ENCODE data around the gene INPP4A.

The INPP4A gene

DNA sequence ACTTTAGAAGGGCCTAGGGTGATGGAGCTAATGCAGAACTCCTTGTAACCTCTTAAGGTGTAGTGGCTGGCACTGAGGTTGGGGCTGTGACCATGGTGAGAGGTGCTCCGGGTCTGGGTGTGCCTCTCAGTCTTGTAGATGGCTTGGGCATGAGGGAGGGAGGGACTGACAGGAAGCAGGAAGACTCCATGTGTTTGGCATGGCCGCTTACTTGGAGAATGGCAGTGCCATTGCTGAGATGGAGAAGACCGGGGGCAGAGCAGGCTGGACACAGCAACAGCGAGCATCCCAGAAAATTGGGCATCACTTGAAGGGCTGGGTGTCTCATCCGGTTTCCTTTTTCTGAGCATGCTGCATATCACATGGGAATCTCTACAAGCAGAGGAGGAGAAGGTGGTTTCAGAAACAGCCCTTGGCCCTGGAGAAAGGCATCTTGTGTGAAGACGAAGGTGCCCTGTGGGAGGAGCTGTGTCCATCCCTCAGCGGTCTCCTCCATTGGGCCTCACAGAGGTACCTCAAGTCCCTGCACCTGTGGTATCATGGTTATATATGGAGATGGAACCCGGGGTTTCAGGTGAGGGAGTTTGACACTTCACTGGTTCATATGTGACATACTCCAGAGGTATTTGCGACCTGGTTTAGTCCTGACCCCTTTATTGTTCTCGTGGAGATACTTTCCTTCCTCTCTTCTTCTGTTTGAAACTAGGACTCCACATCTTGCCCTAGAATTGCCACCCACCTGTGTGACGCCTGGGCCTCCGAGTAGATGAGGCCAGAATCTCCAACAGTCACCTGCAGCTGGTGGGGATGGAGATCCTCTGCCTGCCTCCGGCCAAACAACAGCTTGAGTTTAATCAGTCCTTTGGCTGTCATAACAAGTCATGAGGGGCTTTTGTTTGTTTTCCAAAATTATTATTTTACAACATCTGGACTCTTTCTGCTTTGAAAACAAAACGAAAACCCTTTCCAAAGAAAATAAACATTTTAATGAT is 45.6 kb downstream of the INPP4A start:
- no peak for DNase-seq (ENCODE audit: low spot score)
- in situ Hi-C loops (cut with MboI; ENCODE audit: low sequenced_read_pairs, unreplicated experiment), result no loop called here
- TF ChIP-seq, protein P1, sequence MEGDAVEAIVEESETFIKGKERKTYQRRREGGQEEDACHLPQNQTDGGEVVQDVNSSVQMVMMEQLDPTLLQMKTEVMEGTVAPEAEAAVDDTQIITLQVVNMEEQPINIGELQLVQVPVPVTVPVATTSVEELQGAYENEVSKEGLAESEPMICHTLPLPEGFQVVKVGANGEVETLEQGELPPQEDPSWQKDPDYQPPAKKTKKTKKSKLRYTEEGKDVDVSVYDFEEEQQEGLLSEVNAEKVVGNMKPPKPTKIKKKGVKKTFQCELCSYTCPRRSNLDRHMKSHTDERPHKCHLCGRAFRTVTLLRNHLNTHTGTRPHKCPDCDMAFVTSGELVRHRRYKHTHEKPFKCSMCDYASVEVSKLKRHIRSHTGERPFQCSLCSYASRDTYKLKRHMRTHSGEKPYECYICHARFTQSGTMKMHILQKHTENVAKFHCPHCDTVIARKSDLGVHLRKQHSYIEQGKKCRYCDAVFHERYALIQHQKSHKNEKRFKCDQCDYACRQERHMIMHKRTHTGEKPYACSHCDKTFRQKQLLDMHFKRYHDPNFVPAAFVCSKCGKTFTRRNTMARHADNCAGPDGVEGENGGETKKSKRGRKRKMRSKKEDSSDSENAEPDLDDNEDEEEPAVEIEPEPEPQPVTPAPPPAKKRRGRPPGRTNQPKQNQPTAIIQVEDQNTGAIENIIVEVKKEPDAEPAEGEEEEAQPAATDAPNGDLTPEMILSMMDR (IDR thresholded peaks at IDR 0.05; ENCODE audit: borderline replicate concordance, control extremely low read depth, extremely low read depth, insufficient read depth, missing control alignments), result no peak

DNA sequence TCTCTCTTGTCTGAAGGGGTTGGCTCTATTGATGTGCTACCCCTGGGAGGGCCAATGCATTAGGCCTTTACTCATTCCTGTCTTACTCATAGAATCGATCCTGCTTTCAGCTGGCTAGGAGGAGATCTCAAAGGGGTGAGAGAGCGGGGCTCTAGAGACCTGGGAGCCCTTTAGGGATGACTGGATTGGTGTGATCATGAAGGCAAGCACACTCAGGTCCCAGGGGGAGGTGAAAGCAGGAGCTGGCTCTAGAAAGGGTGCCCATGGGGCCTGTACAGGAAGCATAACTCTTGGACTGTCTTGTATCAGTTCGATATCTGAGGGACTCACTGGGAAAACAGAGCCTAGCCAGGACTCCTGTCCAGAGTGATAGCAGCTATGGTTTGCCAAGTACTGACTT is 47.8 kb downstream of the INPP4A start:
- in situ Hi-C loops (cut with MboI; ENCODE audit: low sequenced_read_pairs, unreplicated experiment), result no loop called here
- TF ChIP-seq, protein P1 (IDR thresholded peaks at IDR 0.05; ENCODE audit: borderline replicate concordance, control extremely low read depth, extremely low read depth, insufficient read depth, missing control alignments), result no peak
- DNase-seq (ENCODE audit: low spot score), result no peak

DNA sequence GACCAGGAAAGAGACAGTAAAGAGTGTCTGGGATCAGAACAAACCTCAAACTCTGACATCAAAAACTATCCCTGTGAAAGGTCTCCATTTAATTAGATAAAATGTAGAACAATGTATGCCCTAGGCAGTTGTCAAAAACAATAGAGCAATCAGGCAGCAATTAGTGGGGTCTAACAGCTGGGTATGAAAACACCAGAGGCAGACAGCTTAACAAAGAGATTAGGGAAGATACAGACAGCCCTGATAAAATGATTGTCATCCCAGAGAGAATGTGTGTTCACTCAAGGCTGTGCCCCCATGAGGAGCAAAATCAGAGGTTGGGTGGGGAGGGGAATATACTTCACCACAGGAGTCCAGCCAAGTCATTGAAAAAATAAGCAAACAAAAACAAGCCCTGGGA is 50.0 kb downstream of the INPP4A start:
- in situ Hi-C loops (cut with MboI; ENCODE audit: low sequenced_read_pairs, unreplicated experiment), result no loop called here

DNA sequence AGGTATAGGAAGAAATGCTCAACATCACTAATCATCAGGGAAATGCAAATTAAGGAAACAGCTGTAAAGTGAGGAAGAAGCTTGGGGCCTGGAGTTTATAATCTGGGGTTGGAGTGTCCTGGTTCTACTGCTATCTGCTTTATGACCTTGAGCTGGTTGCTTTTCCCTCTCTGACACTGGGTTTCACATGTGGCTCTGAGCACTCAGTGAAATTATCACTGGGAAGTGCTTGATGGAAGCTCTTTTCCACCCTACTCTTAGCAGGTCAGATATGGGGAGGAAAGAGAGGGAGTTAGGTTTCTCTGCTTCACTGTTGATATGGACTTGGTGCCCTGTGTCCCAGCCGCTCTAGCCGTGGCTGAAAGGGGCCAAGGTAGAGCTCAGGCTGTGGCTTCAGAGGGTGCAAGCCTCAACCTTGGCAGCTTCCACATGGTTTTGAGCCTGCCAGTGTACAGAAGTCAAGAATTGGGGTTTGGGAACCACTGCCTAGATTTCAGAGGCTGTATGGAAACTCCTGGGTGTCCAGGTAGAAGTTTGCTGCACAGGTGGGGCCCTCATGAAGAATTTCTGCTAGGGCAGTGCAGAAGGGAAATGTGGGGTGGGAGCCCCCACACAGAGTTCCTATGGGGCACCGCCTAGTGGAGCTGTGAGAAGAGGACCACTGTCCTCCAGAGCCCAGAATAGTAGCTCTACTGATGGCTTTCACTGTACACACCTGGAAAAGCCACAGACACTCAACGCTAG is 52.3 kb downstream of the INPP4A start:
- in situ Hi-C loops (cut with MboI; ENCODE audit: low sequenced_read_pairs, unreplicated experiment), result no loop called here
- TF ChIP-seq, protein P1 (IDR thresholded peaks at IDR 0.05; ENCODE audit: borderline replicate concordance, control extremely low read depth, extremely low read depth, insufficient read depth, missing control alignments), result no peak
- no peak for DNase-seq (ENCODE audit: low spot score)

More for the DNA sequence above, 50.0 kb downstream of the INPP4A start:
- TF ChIP-seq, protein P1 (IDR thresholded peaks at IDR 0.05; ENCODE audit: borderline replicate concordance, control extremely low read depth, extremely low read depth, insufficient read depth, missing control alignments), result no peak
- no peak for DNase-seq (ENCODE audit: low spot score)

DNA sequence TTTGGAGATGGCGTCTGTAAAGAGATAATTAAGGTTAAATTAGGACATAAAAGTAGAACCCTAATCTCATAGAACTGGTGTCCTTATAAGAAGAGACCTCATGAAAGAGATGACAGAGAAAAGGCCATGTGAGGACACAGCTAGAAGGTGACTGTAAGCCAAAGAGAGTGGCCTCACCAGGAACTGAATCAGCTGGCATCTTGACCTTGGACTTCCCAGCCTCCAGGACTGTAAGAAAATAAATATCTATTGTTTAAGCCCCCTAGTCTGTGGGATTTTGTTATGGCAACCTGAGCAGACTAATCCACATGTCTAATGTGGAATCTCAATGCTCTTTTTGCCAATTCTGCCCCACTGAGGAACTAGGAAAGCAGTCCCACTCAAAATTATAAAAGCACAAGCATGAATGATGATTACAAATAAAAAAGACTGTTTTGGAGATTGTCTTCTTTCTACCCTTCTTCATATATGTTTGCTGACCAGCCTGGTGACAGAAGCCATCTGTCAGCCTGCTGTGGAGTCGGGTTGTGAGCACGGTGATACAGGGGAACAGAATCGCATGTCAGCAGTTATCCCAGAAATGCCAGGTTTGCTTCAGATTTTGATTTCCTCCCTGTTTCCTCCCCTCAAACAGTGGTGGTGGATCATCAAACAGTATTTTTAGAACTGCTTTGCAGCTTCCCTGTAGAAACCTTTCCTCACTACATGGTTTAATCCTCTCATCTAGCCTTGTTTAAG is 54.2 kb downstream of the INPP4A start:
- in situ Hi-C loops (cut with MboI; ENCODE audit: low sequenced_read_pairs, unreplicated experiment), result no loop called here
- DNase-seq (ENCODE audit: low spot score), result no peak
- TF ChIP-seq, protein P1 (IDR thresholded peaks at IDR 0.05; ENCODE audit: borderline replicate concordance, control extremely low read depth, extremely low read depth, insufficient read depth, missing control alignments), result no peak

DNA sequence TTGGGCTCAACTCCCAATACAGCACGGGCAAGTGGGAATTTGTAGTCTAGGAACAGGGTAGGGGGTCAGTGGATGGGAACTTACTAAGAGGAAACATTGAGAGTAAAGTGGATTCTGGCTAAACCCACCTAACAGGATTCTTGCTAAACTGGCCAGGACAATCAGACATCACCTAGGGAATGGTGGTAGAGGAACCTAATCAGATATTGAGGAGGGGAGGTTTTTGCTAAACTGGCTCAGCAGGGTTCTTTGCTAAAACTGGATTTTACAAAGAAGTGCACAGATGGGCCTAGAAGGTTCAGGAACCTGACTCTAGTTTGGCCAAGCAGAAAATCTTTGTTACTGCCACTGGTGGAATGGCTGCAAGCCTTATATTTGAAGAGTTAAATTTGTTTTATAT is 55.9 kb downstream of the INPP4A start:
- TF ChIP-seq, protein P1 (IDR thresholded peaks at IDR 0.05; ENCODE audit: borderline replicate concordance, control extremely low read depth, extremely low read depth, insufficient read depth, missing control alignments), result no peak
- no peak for DNase-seq (ENCODE audit: low spot score)
- in situ Hi-C loops (cut with MboI; ENCODE audit: low sequenced_read_pairs, unreplicated experiment), result no loop called here
